ENCODE results near the gene SCYGR1.

GRCh38 chr2:227428731-227429285, 41.1 kb upstream of the SCYGR1 start:
- TF ChIP-seq POLR2A (IDR thresholded peaks at IDR 0.05; ENCODE audit: low read length) (no peak), GATA1 (IDR thresholded peaks at IDR 0.05; ENCODE audit: low read depth, low read length) (no peak)

All from erythroblast (primary cell).